ENCODE measurements around the gene RIPOR3.

DNA sequence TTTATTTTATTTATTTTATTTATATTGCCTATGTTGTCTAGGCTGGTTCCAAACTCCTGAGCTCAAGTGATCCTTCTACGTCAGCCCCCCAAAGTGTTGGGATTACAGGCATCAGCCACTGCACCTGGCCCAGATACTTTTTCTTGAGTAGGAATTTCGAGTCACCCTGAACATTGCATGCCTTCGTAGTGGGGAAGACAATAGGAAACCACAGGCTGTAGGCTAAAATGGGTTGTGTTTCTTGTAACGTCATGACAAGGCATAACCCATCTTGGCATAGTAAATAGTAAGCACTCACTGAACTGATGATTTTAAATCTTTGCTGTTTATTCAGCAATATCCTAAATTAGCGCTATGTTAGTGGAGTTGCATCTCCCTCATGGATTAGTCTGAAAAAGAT is 146.2 kb downstream of the RIPOR3 start:
- TF ChIP-seq, protein P1, sequence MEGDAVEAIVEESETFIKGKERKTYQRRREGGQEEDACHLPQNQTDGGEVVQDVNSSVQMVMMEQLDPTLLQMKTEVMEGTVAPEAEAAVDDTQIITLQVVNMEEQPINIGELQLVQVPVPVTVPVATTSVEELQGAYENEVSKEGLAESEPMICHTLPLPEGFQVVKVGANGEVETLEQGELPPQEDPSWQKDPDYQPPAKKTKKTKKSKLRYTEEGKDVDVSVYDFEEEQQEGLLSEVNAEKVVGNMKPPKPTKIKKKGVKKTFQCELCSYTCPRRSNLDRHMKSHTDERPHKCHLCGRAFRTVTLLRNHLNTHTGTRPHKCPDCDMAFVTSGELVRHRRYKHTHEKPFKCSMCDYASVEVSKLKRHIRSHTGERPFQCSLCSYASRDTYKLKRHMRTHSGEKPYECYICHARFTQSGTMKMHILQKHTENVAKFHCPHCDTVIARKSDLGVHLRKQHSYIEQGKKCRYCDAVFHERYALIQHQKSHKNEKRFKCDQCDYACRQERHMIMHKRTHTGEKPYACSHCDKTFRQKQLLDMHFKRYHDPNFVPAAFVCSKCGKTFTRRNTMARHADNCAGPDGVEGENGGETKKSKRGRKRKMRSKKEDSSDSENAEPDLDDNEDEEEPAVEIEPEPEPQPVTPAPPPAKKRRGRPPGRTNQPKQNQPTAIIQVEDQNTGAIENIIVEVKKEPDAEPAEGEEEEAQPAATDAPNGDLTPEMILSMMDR (IDR thresholded peaks at IDR 0.05): no peak
- TF ChIP-seq ZFX (IDR thresholded peaks at IDR 0.05; ENCODE audit: borderline replicate concordance): no peak

Measured in 22Rv1 (cell line).